GM12878 (cell line): Measurements from ENCODE around the gene FOSB. TPM values are rescaled to one million over a fixed set of nuclear protein-coding genes. Genes with fewer than 3 reads are reported as not detected.

Experiments
- ATAC-seq: fragments of 200-7000 bp; cut with Tn5 transposase; 3 replicates; pipeline ENCODE4 v1.9.1; 2020; ENCODE audit warnings: mild to moderate bottlenecking, moderate library complexity
- BruUV-seq: library from RNA; stranded (reverse); fragments of 400-500 nt; replicated peaks from 2 replicates; lab custom pipeline; 2021; lab: Mats Ljungman, UMichigan
- CTCF ChIA-PET: fragments of 300-600 bp; sonication (Branson Sonifier 250); formaldehyde crosslinking; extraction: SDS; loops from one replicate; lab custom pipeline; 2021; ENCODE audit warnings: inconsistent platforms; lab: Yijun Ruan, JAX
- POLR2A ChIA-PET: fragments of 350-600 bp; formaldehyde crosslinking; extraction: SDS; loops from one replicate; lab custom pipeline; 2021; ENCODE audit warnings: inconsistent platforms; lab: Charles Lee
- RAD21 ChIA-PET: fragments of 300-600 bp; sonication (Branson Sonifier 250); formaldehyde crosslinking; loops from one replicate; lab custom pipeline; 2023; ENCODE audit warnings: antibody characterized with exemption; ENCODE audit not compliant: unreplicated experiment; lab: Charles Lee
- SMC1A ChIA-PET: fragments of 300-600 bp; sonication (Branson Sonifier 250); formaldehyde crosslinking; loops from one replicate; lab custom pipeline; 2023; ENCODE audit not compliant: unreplicated experiment, uncharacterized antibody; lab: Charles Lee
- DNase-seq: peaks from one replicate; pipeline ENCODE4 v3.0.0-alpha.2; 2011; ENCODE audit warnings: low read depth, low spot score
- FAIRE-seq: peaks from 3 replicates; lab custom pipeline; 2011; peaks lifted over from hg19 to GRCh38; lab: Jason Lieb, UNC
- H2AFZ ChIP-seq: 2 replicates; pipeline ENCODE4 v1.6.0; 2011; ENCODE audit warnings: low read depth, low read length, control low read depth; ENCODE audit not compliant: control insufficient read depth
- H3K27ac ChIP-seq: 2 replicates; pipeline ENCODE4 v1.5.1; 2011; ENCODE audit warnings: control low read depth; ENCODE audit not compliant: control insufficient read depth, insufficient read depth
- H3K27me3 ChIP-seq, 2 experiments: replicated peaks in 1 of 2; 2 replicates each; pipeline versions ENCODE4 v1.6.0 to v1.6.1; 2011; ENCODE audit warnings: low read length in 1 of 2; ENCODE audit not compliant: control insufficient read depth in 2 of 2, insufficient read depth in 2 of 2
- H3K36me3 ChIP-seq, 2 experiments: 2 replicates each; pipeline ENCODE4 v1.5.1; 2011; ENCODE audit warnings: low read length in 1 of 2; ENCODE audit not compliant: control insufficient read depth in 2 of 2, insufficient read depth in 2 of 2
- H3K4me1 ChIP-seq: 2 replicates; pipeline ENCODE4 v1.6.1; 2011; ENCODE audit warnings: mild to moderate bottlenecking, low read length, moderate library complexity, mixed read lengths; ENCODE audit not compliant: control insufficient read depth, insufficient read depth
- H3K4me2 ChIP-seq: 2 replicates; pipeline ENCODE4 v1.6.0; 2011; ENCODE audit warnings: control low read depth; ENCODE audit not compliant: control insufficient read depth, insufficient read depth
- H3K4me3 ChIP-seq: fragments of 200-600 bp; sonication (generic); 2 replicates; pipeline ENCODE4 v1.5.1; 2016
- H3K79me2 ChIP-seq: 2 replicates; pipeline ENCODE4 v1.6.0; 2011; ENCODE audit warnings: low read length; ENCODE audit not compliant: control insufficient read depth, insufficient read depth
- H3K9ac ChIP-seq: 2 replicates; pipeline ENCODE4 v1.8.0; 2011; ENCODE audit warnings: low read length, control low read depth, mixed read lengths; ENCODE audit not compliant: control insufficient read depth, insufficient read depth
- H3K9me3 ChIP-seq: replicated peaks from 3 replicates; pipeline ENCODE4 v1.5.1; 2011; ENCODE audit warnings: mild to moderate bottlenecking, low read length; ENCODE audit not compliant: control insufficient read depth, insufficient read depth
- H4K20me1 ChIP-seq: 2 replicates; pipeline ENCODE4 v1.6.0; 2011; ENCODE audit not compliant: control insufficient read depth, insufficient read depth
- ATF7 ChIP-seq: fragments of 450-650 bp; IDR thresholded peaks from 2 replicates; pipeline ENCODE4 v1.6.1; 2016; ENCODE audit warnings: low read depth, mild to moderate bottlenecking
- BMI1 ChIP-seq: fragments of 450-650 bp; IDR thresholded peaks from 2 replicates; pipeline ENCODE4 v1.6.1; 2016; ENCODE audit warnings: mild to moderate bottlenecking, moderate library complexity, borderline replicate concordance
- EP300 ChIP-seq, 2 experiments: fragments of 150-350 bp in 1 of 2; IDR thresholded peaks; 2 replicates each; pipeline ENCODE4 v1.6.1; 2011 to 2012; ENCODE audit warnings: low read depth in 2 of 2, low read length in 2 of 2, borderline replicate concordance in 1 of 2, improper control_type of control experiment in 1 of 2, inconsistent platforms in 1 of 2; ENCODE audit not compliant: control insufficient read depth in 1 of 2
- FOXK2 ChIP-seq: fragments of 450-650 bp; IDR thresholded peaks from 2 replicates; pipeline ENCODE4 v1.6.1; 2017; ENCODE audit warnings: mild to moderate bottlenecking, moderate library complexity
- GABPA ChIP-seq: IDR thresholded peaks from 2 replicates; pipeline ENCODE4 v1.6.1; 2014; ENCODE audit warnings: antibody characterized with exemption, low read depth, mild to moderate bottlenecking, inconsistent platforms
- HDAC6 ChIP-seq: fragments of 200-600 bp; sonication (generic); IDR thresholded peaks from one replicate; pipeline ENCODE4 v1.8.0; 2017; ENCODE audit warnings: antibody characterized with exemption; ENCODE audit not compliant: unreplicated experiment
- IKZF1 ChIP-seq: fragments of 450-650 bp; conservative IDR thresholded peaks from 2 replicates; pipeline ENCODE4 v1.6.1; 2017; ENCODE audit warnings: antibody characterized with exemption, mild to moderate bottlenecking
- JUND ChIP-seq: IDR thresholded peaks from 2 replicates; pipeline ENCODE4 v1.6.1; 2012; ENCODE audit warnings: low read depth, mild to moderate bottlenecking, low read length, improper control_type of control experiment, moderate library complexity
- MTA2 ChIP-seq: fragments of 450-650 bp; IDR thresholded peaks from 2 replicates; pipeline ENCODE4 v1.6.1; 2016; ENCODE audit warnings: low read depth, mild to moderate bottlenecking, moderate library complexity
- NR2F1 ChIP-seq: fragments of 450-650 bp; conservative IDR thresholded peaks from 2 replicates; pipeline ENCODE4 v1.6.1; 2017; ENCODE audit warnings: mild to moderate bottlenecking
- PML ChIP-seq: IDR thresholded peaks from 2 replicates; pipeline ENCODE4 v1.6.1; 2012; ENCODE audit warnings: low read length, inconsistent platforms
- RAD51 ChIP-seq: fragments of 450-650 bp; IDR thresholded peaks from 2 replicates; pipeline ENCODE4 v1.6.1; 2016; ENCODE audit warnings: moderate library complexity, mild to moderate bottlenecking, inconsistent platforms
- TBL1XR1 ChIP-seq: IDR thresholded peaks from 2 replicates; pipeline ENCODE4 v1.6.1; 2012; ENCODE audit warnings: low read depth, low read length, improper control_type of control experiment
- ZNF217 ChIP-seq: fragments of 450-650 bp; IDR thresholded peaks from 2 replicates; pipeline ENCODE4 v1.6.1; 2017; ENCODE audit warnings: antibody characterized with exemption, mild to moderate bottlenecking
- WGBS: methylation state at CpG from one replicate; pipeline ENCODE4 v1.1.6; 2016; ENCODE audit warnings: low lambda C conversion rate; ENCODE audit not compliant: insufficient replicate concordance, insufficient coverage; ENCODE audit errors: missing lambda C conversion rate; 5-methylcytosine and 5-hydroxymethylcytosine counted together
- in situ Hi-C: fragments of 300-500 bp; cut with MboI; formaldehyde crosslinking; loops from 9 replicates; pipeline ENCODE4 v1.14.3; 2018; ENCODE audit warnings: mixed read lengths
- intact Hi-C: fragments of 100-400 bp; cut with micrococcal nuclease; formaldehyde crosslinking; loops from one replicate; pipeline ENCODE4 v1.14.2; 2022; ENCODE audit not compliant: unreplicated experiment
- polyA plus RNA-seq, 11 experiments: library from polyadenylated mRNA; depleted of rRNA in 4 of 11; unstranded in 6 of 11; stranded (reverse) in 5 of 11; fragments of >200 nt; fragmentation: Nextera tagmentation in 4 of 11; fragmentation: Illumina TruSeq in 1 of 11; extraction: Ambion mirVana in 4 of 11; extraction: Trizol in 1 of 11; gene quantifications; 1 replicate in 1 of 11; 2 replicates in 10 of 11; pipeline versions ENCODE4 v1.2.1 to v1.2.3, GENCODE V29; 2011 to 2016; ENCODE audit warnings: inconsistent platforms in 2 of 11, missing spikeins in 2 of 11, low read depth in 1 of 11
- total RNA-seq, 4 experiments: library from RNA; depleted of rRNA in 3 of 4; stranded (reverse); fragments of >200 nt in 3 of 4; fragmentation: Illumina TruSeq in 1 of 4; extraction: Trizol in 1 of 4; gene quantifications; 2 replicates each; pipeline versions ENCODE4 v1.2.1 to v1.2.3, GENCODE V29; 2013 to 2021
- TF ChIP-seq, protein P1 (sequence below): IDR thresholded peaks from 2 replicates; pipeline ENCODE4 v1.6.1; 2011; ENCODE audit warnings: low read depth, mild to moderate bottlenecking, low read length, moderate library complexity, borderline replicate concordance; ENCODE audit errors: extremely low read depth
- TF ChIP-seq, protein P2 (sequence below): IDR thresholded peaks from 2 replicates; pipeline ENCODE4 v1.6.1; 2011; ENCODE audit warnings: low read depth, low read length, improper control_type of control experiment, borderline replicate concordance
- TF ChIP-seq, protein P3 (sequence below): fragments of 450-650 bp; IDR thresholded peaks from 2 replicates; pipeline ENCODE4 v1.6.1; 2016; ENCODE audit warnings: mild to moderate bottlenecking, moderate library complexity, borderline replicate concordance
- TF ChIP-seq, protein P4 (sequence below): fragments of 450-650 bp; IDR thresholded peaks from 2 replicates; pipeline ENCODE4 v1.6.1; 2017; ENCODE audit warnings: mild to moderate bottlenecking, low read depth, inconsistent platforms; ENCODE audit not compliant: poor library complexity, severe bottlenecking

The FOSB gene
- total and polyA plus RNA-seq, 10 of the 15 experiments (the other 5 are each of a cell fraction or from before 2014, with no cell fraction given) = 0.06 to 0.56 (median 0.26) TPM

DNA sequence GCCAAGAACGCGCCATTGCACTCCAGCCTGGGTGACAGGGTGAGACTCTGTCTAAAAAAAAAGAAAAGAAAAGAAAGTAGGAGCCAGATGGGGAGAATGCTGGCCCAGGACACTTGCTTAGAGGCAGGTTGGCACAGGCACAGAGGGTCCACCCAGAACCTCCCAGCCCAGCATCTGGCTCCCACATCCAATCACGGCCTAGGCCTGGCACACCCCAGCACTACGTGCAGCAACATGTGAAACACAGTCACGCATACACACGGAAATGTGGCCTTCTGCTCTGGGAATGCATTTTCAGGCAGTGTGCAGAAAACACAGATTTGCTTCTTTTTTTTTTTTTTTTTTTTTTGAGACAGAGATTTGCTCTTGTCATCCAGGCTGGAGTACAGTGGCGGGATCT lies 20.9 kb upstream of the FOSB start:
- no peak for ATAC-seq
- 93% methylated on average over 7 of the region's 7 CpGs for WGBS

More for the DNA sequence above, 20.9 kb upstream of the FOSB start:
- no peak overlapping the region for H3K9ac ChIP-seq
- peaks cover 35% of the 10 kb centered on the region for H3K4me1 ChIP-seq
- intact Hi-C loops (no loop called here), in situ Hi-C loops (no loop called here)
- DNase-seq = no peak
- no peak overlapping the region for H3K27ac ChIP-seq
- ChIA-PET RAD21 (interaction anchor here (1.7 to 4.2 kb wide), 2 partner anchors 8 to 32 kb away, joined by 6 to 25 read pairs; no protein-coding TSS in a partner anchor), SMC1A (interaction anchor here (2.9 to 6.0 kb wide), 2 partner anchors 21 to 32 kb away, joined by 32 to 52 read pairs; partner anchors contain the start of gene FOSB), POLR2A (interaction anchor here (0.7 kb wide), 2 partner anchors 22 to 1156 kb away, joined by 8 to 13 read pairs; no protein-coding TSS in a partner anchor), CTCF (interaction anchor here (1.9 to 6.4 kb wide), 7 partner anchors 10 to 196 kb away, joined by 4 to 176 read pairs (median 19); partner anchors contain the start of genes FOSB and PPP1R13L)
- no peak overlapping the region for H2AFZ ChIP-seq
- H3K9me3 ChIP-seq = no peaks in the 10 kb centered on the region
- H3K36me3 ChIP-seq = no peaks in the 10 kb centered on the region
- no peaks in the 10 kb centered on the region for H3K27me3 ChIP-seq
- H3K79me2 ChIP-seq = peaks cover 3% of the 10 kb centered on the region; the same call in 1 of the 2 replicates
- BruUV-seq = no TSS peak
- H4K20me1 ChIP-seq = no peaks in the 10 kb centered on the region
- H3K4me3 ChIP-seq = no peak overlapping the region
- TF ChIP-seq NR2F1 (no peak), GABPA (no peak), BMI1 (no peak), TBL1XR1 (no peak), HDAC6 (no peak), ATF7 (no peak), RAD51 (no peak), FOXK2 (no peak), JUND (no peak), PML (no peak), EP300 (IDR thresholded peaks at IDR 0.05; ENCODE audit: borderline replicate concordance in 1 of 2, control insufficient read depth in 1 of 2, low read depth in 2 of 2, low read length in 2 of 2) (no peak), IKZF1 (no peak), MTA2 (no peak), ZNF217 (no peak)
- TF ChIP-seq, protein P1, sequence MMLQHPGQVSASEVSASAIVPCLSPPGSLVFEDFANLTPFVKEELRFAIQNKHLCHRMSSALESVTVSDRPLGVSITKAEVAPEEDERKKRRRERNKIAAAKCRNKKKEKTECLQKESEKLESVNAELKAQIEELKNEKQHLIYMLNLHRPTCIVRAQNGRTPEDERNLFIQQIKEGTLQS = no peak
- TF ChIP-seq, protein P2, sequence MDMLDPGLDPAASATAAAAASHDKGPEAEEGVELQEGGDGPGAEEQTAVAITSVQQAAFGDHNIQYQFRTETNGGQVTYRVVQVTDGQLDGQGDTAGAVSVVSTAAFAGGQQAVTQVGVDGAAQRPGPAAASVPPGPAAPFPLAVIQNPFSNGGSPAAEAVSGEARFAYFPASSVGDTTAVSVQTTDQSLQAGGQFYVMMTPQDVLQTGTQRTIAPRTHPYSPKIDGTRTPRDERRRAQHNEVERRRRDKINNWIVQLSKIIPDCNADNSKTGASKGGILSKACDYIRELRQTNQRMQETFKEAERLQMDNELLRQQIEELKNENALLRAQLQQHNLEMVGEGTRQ = no peak
- TF ChIP-seq, protein P3, sequence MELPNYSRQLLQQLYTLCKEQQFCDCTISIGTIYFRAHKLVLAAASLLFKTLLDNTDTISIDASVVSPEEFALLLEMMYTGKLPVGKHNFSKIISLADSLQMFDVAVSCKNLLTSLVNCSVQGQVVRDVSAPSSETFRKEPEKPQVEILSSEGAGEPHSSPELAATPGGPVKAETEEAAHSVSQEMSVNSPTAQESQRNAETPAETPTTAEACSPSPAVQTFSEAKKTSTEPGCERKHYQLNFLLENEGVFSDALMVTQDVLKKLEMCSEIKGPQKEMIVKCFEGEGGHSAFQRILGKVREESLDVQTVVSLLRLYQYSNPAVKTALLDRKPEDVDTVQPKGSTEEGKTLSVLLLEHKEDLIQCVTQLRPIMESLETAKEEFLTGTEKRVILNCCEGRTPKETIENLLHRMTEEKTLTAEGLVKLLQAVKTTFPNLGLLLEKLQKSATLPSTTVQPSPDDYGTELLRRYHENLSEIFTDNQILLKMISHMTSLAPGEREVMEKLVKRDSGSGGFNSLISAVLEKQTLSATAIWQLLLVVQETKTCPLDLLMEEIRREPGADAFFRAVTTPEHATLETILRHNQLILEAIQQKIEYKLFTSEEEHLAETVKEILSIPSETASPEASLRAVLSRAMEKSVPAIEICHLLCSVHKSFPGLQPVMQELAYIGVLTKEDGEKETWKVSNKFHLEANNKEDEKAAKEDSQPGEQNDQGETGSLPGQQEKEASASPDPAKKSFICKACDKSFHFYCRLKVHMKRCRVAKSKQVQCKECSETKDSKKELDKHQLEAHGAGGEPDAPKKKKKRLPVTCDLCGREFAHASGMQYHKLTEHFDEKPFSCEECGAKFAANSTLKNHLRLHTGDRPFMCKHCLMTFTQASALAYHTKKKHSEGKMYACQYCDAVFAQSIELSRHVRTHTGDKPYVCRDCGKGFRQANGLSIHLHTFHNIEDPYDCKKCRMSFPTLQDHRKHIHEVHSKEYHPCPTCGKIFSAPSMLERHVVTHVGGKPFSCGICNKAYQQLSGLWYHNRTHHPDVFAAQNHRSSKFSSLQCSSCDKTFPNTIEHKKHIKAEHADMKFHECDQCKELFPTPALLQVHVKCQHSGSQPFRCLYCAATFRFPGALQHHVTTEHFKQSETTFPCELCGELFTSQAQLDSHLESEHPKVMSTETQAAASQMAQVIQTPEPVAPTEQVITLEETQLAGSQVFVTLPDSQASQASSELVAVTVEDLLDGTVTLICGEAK = no peak
- TF ChIP-seq, protein P4, sequence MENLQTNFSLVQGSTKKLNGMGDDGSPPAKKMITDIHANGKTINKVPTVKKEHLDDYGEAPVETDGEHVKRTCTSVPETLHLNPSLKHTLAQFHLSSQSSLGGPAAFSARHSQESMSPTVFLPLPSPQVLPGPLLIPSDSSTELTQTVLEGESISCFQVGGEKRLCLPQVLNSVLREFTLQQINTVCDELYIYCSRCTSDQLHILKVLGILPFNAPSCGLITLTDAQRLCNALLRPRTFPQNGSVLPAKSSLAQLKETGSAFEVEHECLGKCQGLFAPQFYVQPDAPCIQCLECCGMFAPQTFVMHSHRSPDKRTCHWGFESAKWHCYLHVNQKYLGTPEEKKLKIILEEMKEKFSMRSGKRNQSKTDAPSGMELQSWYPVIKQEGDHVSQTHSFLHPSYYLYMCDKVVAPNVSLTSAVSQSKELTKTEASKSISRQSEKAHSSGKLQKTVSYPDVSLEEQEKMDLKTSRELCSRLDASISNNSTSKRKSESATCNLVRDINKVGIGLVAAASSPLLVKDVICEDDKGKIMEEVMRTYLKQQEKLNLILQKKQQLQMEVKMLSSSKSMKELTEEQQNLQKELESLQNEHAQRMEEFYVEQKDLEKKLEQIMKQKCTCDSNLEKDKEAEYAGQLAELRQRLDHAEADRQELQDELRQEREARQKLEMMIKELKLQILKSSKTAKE = no peak
- FAIRE-seq = no peak
- H3K4me2 ChIP-seq = no peak overlapping the region
